Urinary bladder (tissue), 4 donors: ENCODE results near the gene GLCE. TPM values are rescaled to one million over a fixed set of nuclear protein-coding genes. Genes with fewer than 3 reads are reported as not detected.

Source experiments
- DNase-seq: peaks from one replicate; pipeline ENCODE4 v3.0.0-alpha.2; 2015; ENCODE audit errors: extremely low spot score
- H3K27ac ChIP-seq: one replicate; pipeline ENCODE4 v1.5.1; 2013; ENCODE audit warnings: low read depth, mild to moderate bottlenecking, moderate library complexity
- H3K36me3 ChIP-seq: one replicate; pipeline ENCODE4 v1.6.1; 2013; ENCODE audit warnings: mild to moderate bottlenecking, moderate library complexity; ENCODE audit not compliant: insufficient read depth
- H3K4me1 ChIP-seq: one replicate; pipeline ENCODE4 v1.6.1; 2013; ENCODE audit warnings: mild to moderate bottlenecking, moderate library complexity; ENCODE audit not compliant: insufficient read depth
- H3K4me3 ChIP-seq: one replicate; pipeline ENCODE4 v1.5.1; 2013; ENCODE audit warnings: low read depth, low read length
- WGBS: extraction: QIAGEN DNeasy Blood & Tissue Kit; methylation state at CpG from one replicate; pipeline ENCODE4 v1.1.7; 2013; 5-methylcytosine and 5-hydroxymethylcytosine counted together
- polyA plus RNA-seq: library from polyadenylated mRNA; stranded (reverse); fragments of 200-250 nt; gene quantifications from one replicate; pipeline ENCODE4 v1.2.3, GENCODE V29; 2013
- total RNA-seq: library from RNA; depleted of rRNA; stranded (reverse); fragments of >200 nt; gene quantifications from one replicate; pipeline ENCODE4 v1.2.3, GENCODE V29; 2014
- donor health status: healthy with polysubstance abuse.
- donor health status: healthy.

Gene GLCE
- total and polyA plus RNA-seq, 2 donors, result 9.6 to 44.4 TPM

- H3K27ac ChIP-seq, result no peak overlapping the region
- no peak for DNase-seq
- H3K4me3 ChIP-seq, result no peak overlapping the region
- WGBS, result 84% methylated on average over 2 of the region's 2 CpGs
- no peaks in the 10 kb centered on the region for H3K36me3 ChIP-seq
- H3K4me1 ChIP-seq, result no peaks in the 10 kb centered on the region
These were observed 31.6 kb upstream of the GLCE start for GRCh38 chr15:69128667-69129311.

- 89% methylated on average over 7 of the region's 7 CpGs for WGBS
- Histone ChIP-seq H3K4me1 (no peaks in the 10 kb centered on the region), H3K4me3 (no peak overlapping the region), H3K27ac (no peak overlapping the region), H3K36me3 (no peaks in the 10 kb centered on the region)
- no peak for DNase-seq
These were observed 28.8 kb upstream of the GLCE start for GRCh38 chr15:69131362-69132220.

DNA sequence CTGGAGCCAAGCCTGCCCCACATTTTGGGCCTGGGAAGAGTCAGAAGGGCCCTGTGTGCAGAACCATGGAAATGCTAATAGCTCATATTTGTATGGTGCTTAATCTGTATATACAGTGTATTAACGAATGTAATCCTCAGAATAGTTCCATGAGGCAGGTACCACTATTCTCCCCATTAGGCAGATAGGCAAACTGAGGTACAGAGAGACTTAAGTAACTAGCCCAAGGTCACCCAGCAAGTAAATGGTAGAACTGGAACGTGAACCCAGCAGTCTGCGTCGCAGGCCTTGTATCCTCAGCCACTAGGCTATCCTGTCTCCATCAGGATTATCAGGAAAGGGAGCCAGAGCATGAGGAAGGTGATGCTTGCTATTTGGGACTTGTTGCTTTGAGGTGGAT lies 28.0 kb upstream of the GLCE start:
- no peak overlapping the region for H3K4me3 ChIP-seq
- no peak for DNase-seq
- no peaks in the 10 kb centered on the region for H3K36me3 ChIP-seq
- 94% methylated on average over 4 of the region's 4 CpGs for WGBS
- no peak overlapping the region for H3K27ac ChIP-seq
- H3K4me1 ChIP-seq, result no peaks in the 10 kb centered on the region

- WGBS, result 71% methylated on average over 3 of the region's 3 CpGs
- no peak overlapping the region for H3K27ac ChIP-seq
- no peaks in the 10 kb centered on the region for H3K4me1 ChIP-seq
- H3K4me3 ChIP-seq, result no peak overlapping the region
- no peaks in the 10 kb centered on the region for H3K36me3 ChIP-seq
- no peak for DNase-seq
These were observed 27.2 kb upstream of the GLCE start for GRCh38 chr15:69132977-69133861.

DNA sequence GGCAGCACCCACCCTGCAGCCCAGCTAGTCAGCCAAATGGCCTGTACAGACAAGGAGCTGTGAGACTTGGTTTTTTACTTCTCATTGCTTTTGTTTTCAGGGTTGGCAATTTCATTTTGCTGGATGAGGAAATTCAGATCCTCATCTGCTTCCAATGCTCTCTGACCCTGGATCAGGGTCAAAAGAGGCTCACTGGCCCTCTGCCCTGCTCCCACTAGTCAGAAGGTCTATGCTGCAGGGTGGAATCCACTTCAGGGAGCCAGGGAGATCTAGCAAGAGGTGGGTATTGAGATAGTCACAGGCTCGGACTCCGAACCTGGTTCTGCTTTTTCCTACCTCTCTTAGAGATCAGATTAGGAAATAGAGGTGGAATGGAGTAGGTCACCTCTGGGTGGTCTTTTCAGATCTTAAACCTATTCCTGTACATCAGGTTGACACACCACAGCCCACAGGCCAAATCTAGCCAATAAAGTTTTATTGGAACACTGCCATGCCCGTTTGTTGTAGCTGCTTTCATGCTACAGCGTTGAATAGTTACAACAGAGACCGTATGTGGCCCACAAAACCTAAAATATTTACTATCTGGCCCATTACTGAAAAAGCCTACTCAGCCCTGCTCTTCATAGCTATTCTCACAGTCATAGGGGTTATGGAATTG lies 26.4 kb upstream of the GLCE start:
- 77% methylated on average over 5 of the region's 5 CpGs for WGBS
- Histone ChIP-seq H3K4me3 (no peak overlapping the region), H3K4me1 (no peaks in the 10 kb centered on the region), H3K36me3 (no peaks in the 10 kb centered on the region), H3K27ac (no peak overlapping the region)
- no peak for DNase-seq

DNA sequence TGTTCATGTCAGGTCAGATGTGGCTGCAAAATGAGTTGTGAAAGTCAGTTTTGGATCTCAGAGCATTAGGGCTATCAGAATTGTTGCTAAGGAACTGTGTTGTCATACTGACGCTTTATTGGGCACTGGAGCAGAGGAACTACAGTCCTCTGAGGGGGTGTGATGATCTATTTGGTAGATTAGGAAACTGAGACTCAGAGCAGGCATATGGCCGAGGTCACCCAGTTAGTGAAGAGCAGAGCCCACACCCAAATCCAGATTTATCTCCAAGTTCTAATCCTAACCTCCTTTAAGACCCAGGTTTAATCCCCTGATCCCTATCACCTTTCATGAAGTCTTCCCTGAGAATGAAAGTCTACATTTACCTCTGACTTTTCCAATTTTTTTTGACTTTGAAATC lies 25.6 kb upstream of the GLCE start:
- H3K4me1 ChIP-seq, result no peaks in the 10 kb centered on the region
- H3K4me3 ChIP-seq, result no peak overlapping the region
- H3K36me3 ChIP-seq, result no peaks in the 10 kb centered on the region
- no peak for DNase-seq
- H3K27ac ChIP-seq, result no peak overlapping the region
- WGBS, result 65% methylated on average over 2 of the region's 2 CpGs

- H3K36me3 ChIP-seq, result no peaks in the 10 kb centered on the region
- 81% methylated on average over 2 of the region's 2 CpGs for WGBS
- no peak overlapping the region for H3K27ac ChIP-seq
- H3K4me3 ChIP-seq, result no peak overlapping the region
- H3K4me1 ChIP-seq, result no peaks in the 10 kb centered on the region
- DNase-seq, result no peak
These were observed 24.9 kb upstream of the GLCE start for GRCh38 chr15:69135499-69135898.

DNA sequence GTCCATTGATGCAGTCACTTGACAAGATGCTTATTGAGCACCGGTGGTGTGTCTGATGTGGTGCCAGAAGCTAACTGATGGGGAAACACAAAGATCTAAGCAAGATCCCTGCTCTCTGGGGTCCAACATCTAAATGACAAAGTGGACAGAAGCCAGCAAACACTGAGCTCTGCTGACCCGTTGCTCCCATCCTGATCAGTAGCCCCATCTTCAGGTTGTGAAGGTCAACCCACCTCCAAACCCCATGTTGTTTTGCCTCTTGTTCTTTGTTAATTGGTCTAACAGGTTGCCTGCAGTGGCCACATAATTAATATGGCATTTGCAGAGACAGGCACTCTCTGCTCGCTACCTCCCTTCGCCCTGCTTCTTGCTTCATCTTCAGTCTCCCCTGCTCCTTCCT lies 21.5 kb upstream of the GLCE start:
- no peak for DNase-seq
- no peak overlapping the region for H3K27ac ChIP-seq
- no peaks in the 10 kb centered on the region for H3K36me3 ChIP-seq
- no peak overlapping the region for H3K4me3 ChIP-seq
- 59% methylated on average over 4 of the region's 4 CpGs for WGBS
- H3K4me1 ChIP-seq, result no peaks in the 10 kb centered on the region

DNA sequence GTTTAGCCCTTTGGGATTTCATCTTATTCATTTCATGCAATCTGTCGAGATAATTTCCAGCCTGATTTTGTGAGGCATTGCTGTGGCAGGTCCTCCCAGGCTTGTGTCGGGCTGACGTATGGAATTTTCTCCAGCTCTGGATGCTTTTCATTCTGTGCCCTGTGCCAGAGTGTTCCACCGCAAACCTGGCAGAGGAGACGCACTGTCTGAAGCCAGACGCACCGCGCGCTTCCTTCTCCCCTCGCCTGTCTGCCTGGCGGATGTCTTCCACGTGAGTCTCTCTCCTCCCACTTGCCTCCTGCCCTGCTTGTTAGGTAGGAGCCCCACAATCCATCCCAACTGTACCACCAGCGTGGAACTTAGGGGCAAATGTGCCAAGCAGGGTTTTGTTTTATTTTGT lies 20.1 kb upstream of the GLCE start:
- no peaks in the 10 kb centered on the region for H3K36me3 ChIP-seq
- DNase-seq, result no peak
- H3K4me3 ChIP-seq, result no peak overlapping the region
- no peak overlapping the region for H3K27ac ChIP-seq
- 62% methylated on average over 13 of the region's 13 CpGs for WGBS
- no peaks in the 10 kb centered on the region for H3K4me1 ChIP-seq

DNA sequence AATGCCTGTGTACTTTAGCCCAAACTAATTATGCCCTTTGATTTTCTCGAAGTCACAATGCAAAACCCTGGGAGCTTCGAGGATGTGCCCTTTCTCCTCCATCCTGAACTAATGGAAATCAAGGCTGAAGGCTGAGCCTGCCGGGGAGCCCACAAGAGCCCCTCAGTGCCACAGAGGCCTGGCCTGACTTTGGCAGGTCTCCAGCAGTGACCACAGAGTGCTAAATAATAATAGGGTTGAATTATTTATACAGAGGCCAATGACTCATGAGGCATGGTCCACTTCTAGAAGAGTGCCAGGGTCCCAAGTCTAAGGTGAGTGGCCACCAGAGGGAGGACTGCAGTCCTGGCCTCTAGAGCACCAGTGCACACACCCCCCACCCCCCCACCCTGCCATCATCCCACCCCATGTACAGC lies 19.1 kb upstream of the GLCE start:
- Histone ChIP-seq H3K36me3 (no peaks in the 10 kb centered on the region), H3K4me3 (no peak overlapping the region), H3K27ac (no peak overlapping the region), H3K4me1 (no peaks in the 10 kb centered on the region)
- 77% methylated on average over 3 of the region's 3 CpGs for WGBS
- DNase-seq, result no peak

DNA sequence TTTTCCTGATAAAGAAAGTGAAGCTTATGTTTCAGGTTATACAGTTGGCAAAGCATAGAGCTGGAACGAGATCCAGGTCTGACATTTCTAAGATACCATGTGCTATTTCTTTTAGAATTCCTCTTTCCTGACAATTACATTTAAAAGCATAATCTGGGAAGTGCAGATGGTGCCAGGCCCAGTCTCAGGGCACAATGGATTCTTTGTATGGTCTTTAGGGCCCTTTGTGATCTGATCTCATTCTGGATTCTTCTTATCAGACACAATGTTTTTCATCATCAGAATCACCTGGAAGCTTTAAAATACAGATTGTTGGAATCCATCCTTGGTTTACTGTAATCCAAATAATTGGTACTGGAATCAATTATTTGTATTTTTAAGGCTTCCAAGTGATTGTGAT lies 18.6 kb upstream of the GLCE start:
- Histone ChIP-seq H3K36me3 (no peaks in the 10 kb centered on the region), H3K4me1 (no peaks in the 10 kb centered on the region), H3K27ac (no peak overlapping the region), H3K4me3 (no peak overlapping the region)
- no peak for DNase-seq
- 68% methylated on average over 1 of the region's 1 CpG for WGBS

- WGBS, result 28% methylated on average over 4 of the region's 4 CpGs
- no peak for DNase-seq
- Histone ChIP-seq H3K27ac (no peak overlapping the region), H3K4me3 (no peak overlapping the region), H3K4me1 (no peaks in the 10 kb centered on the region), H3K36me3 (no peaks in the 10 kb centered on the region)
These were observed 16.5 kb upstream of the GLCE start for GRCh38 chr15:69143756-69144436.

DNA sequence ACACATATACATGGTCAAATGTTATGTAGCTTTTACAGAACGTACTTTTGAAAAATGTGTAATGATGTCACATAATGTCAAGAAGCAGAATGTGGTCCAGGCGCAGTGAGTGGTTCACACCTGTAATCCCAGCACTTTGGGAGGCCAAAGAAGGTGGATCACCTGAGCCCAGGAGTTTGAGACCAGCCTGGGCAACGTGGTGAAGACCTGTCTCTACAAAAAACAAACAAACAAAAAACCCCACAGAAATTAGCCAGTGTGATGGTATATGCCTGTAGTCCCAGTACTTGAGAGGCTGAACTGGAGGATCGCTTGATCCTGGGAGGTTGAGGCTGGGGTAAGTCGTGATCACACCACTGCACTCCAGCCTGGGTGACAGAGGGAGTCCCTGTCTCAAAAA lies 15.9 kb upstream of the GLCE start:
- whole genome bisulfite sequencing, result 75% methylated on average over 5 of the region's 5 CpGs
- H3K4me3 ChIP-seq, result no peak overlapping the region
- H3K27ac ChIP-seq, result no peak overlapping the region
- no peaks in the 10 kb centered on the region for H3K4me1 ChIP-seq
- DNase-seq, result no peak
- no peaks in the 10 kb centered on the region for H3K36me3 ChIP-seq
